Stimulated activated naive CD4-positive, alpha-beta T cell (primary cell): ENCODE results near the gene PKD1L1.

Experiments
- DNase-seq, 6 experiments: peaks; one replicate each; lab custom pipeline; 2025; lab: John Stamatoyannopoulos, UW

PKD1L1 gene

GRCh38 chr7:47867286-47867685 is 81.0 kb downstream of the PKD1L1 start:
- no peak for DNase-seq

- DNase-seq = no peak
Measured at GRCh38 chr7:47866120-47866519, 82.1 kb downstream of the PKD1L1 start.

GRCh38 chr7:47852330-47853245 is 95.7 kb downstream of the PKD1L1 start:
- DNase-seq = no peak

GRCh38 chr7:47847207-47847606 is 101.1 kb downstream of the PKD1L1 start:
- DNase-seq = no peak

- DNase-seq = no peak
Measured at GRCh38 chr7:47846138-47846836, 102.0 kb downstream of the PKD1L1 start.

- DNase-seq = no peak
Measured at GRCh38 chr7:47844311-47844710, 104.0 kb downstream of the PKD1L1 start.

GRCh38 chr7:47843291-47843690 is 105.0 kb downstream of the PKD1L1 start:
- no peak for DNase-seq

- DNase-seq = no peak
Measured at GRCh38 chr7:47839381-47839780, 108.9 kb downstream of the PKD1L1 start.

- DNase-seq = no peak
Measured at GRCh38 chr7:47837826-47838225, 110.4 kb downstream of the PKD1L1 start.

- DNase-seq = no peak
Measured at GRCh38 chr7:47836503-47837202, 111.6 kb downstream of the PKD1L1 start.

- no peak for DNase-seq
Measured at GRCh38 chr7:47836080-47836479, 112.2 kb downstream of the PKD1L1 start.

GRCh38 chr7:47833211-47833610 is 115.1 kb downstream of the PKD1L1 start:
- no peak for DNase-seq

GRCh38 chr7:47832105-47832715 is 116.1 kb downstream of the PKD1L1 start:
- no peak for DNase-seq

GRCh38 chr7:47830015-47830414 is 118.3 kb downstream of the PKD1L1 start:
- no peak for DNase-seq

GRCh38 chr7:47827871-47828270 is 120.4 kb downstream of the PKD1L1 start:
- DNase-seq = no peak

- no peak for DNase-seq
Measured at GRCh38 chr7:47827351-47827756, 120.9 kb downstream of the PKD1L1 start.

- DNase-seq = no peak
Measured at GRCh38 chr7:47826754-47827153, 121.5 kb downstream of the PKD1L1 start.

- no peak for DNase-seq
Measured at GRCh38 chr7:47819607-47819920, 128.7 kb downstream of the PKD1L1 start.

- DNase-seq = peak in 5 of 6 experiments; percentile 0 to 13 (median 3)
Measured at GRCh38 chr7:47818796-47819606, 129.3 kb downstream of the PKD1L1 start.

GRCh38 chr7:47817917-47818316 is 130.3 kb downstream of the PKD1L1 start:
- DNase-seq = no peak

GRCh38 chr7:47816647-47817046 is 131.6 kb downstream of the PKD1L1 start:
- no peak for DNase-seq
